NCI-H460 (cell line): ENCODE results near the gene PSME4. TPM values are rescaled to one million over a fixed set of nuclear protein-coding genes. Genes with fewer than 3 reads are reported as not detected.

Source experiments
- small RNA-seq, 2 experiments: library from RNA; depleted of rRNA; stranded (forward); fragments of <200 nt; gene quantifications; one replicate each; pipeline ENCODE3, GENCODE V24; 2014
- total RNA-seq: library from RNA; depleted of rRNA; stranded (reverse); fragments of >200 nt; shearing (Covaris generic); gene quantifications from 2 replicates; pipeline ENCODE4 v1.2.3, GENCODE V29; 2014; rRNA removed

Gene PSME4
- total RNA-seq, 1 experiment from 2014 or later: 41.8 TPM

Small RNAs within 50 kb of the gene (small RNA-seq; reads per million reads assigned to genes)
- 0 reads per million in 2 experiments for gene MIR3682

Other genes starting within 250 kb of the PSME4 start
- 26.1 and 31.3 TPM in 2 replicates for gene CHAC2, start 203.2 kb downstream of the PSME4 start, total RNA-seq
- 16.3 and 19.8 TPM in 2 replicates for gene ASB3, start 184.0 kb downstream of the PSME4 start, total RNA-seq
- gene ERLEC1, start 183.9 kb downstream of the PSME4 start, total RNA-seq: 111 and 112 TPM in 2 replicates
- gene GPR75, start 111.0 kb downstream of the PSME4 start, total RNA-seq: 2.2 and 2.9 TPM in 2 replicates
- gene ACYP2, start 144.6 kb upstream of the PSME4 start, total RNA-seq: 6.8 and 7.4 TPM in 2 replicates